HepG2 (cell line): ENCODE data around the gene KAT6B. TPM values are rescaled to one million over a fixed set of nuclear protein-coding genes. Genes with fewer than 3 reads are reported as not detected.

Experiments used
- ATAC-seq: fragments of 200-7000 bp; cut with Tn5 transposase; 3 replicates; pipeline ENCODE4 v1.9.1; 2020; ENCODE audit warnings: mild to moderate bottlenecking, moderate library complexity
- BruUV-seq: library from RNA; stranded (reverse); fragments of 400-500 nt; replicated peaks from 2 replicates; lab custom pipeline; 2021; lab: Mats Ljungman, UMichigan
- CTCF ChIA-PET: fragments of 300-600 bp; formaldehyde crosslinking; extraction: SDS; loops from one replicate; lab custom pipeline; 2021; ENCODE audit warnings: low total read pairs, inconsistent platforms, low intra/inter-chr PET ratio; lab: Yijun Ruan, JAX
- POLR2A ChIA-PET: fragments of 350-600 bp; sonication (Branson Sonifier 250); formaldehyde crosslinking; loops from one replicate; lab custom pipeline; 2020; ENCODE audit warnings: antibody characterized with exemption, inconsistent platforms; lab: Yijun Ruan, JAX
- DNase-seq: peaks from one replicate; pipeline ENCODE4 v3.0.0-alpha.2; 2015; ENCODE audit warnings: low spot score
- FAIRE-seq: peaks from 3 replicates; lab custom pipeline; 2011; peaks lifted over from hg19 to GRCh38; lab: Jason Lieb, UNC
- H2AFZ ChIP-seq: one replicate; pipeline ENCODE4 v1.6.1; 2011; ENCODE audit warnings: low read length, inconsistent platforms
- H3K27ac ChIP-seq: fragments of 300-600 bp; 3 replicates; pipeline ENCODE4 v1.8.0; 2011; ENCODE audit warnings: mixed run types, mild to moderate bottlenecking, mixed read lengths, low read length, inconsistent platforms; ENCODE audit not compliant: insufficient read depth; ENCODE audit errors: extremely low read length
- H3K27me3 ChIP-seq, 2 experiments: fragments of 200-600 bp in 1 of 2; 2 replicates in 1 of 2; 3 replicates in 1 of 2; pipeline versions ENCODE4 v1.6.0 to v1.8.0; 2011; ENCODE audit warnings: low read length in 2 of 2, mild to moderate bottlenecking in 2 of 2, moderate library complexity in 2 of 2, inconsistent platforms in 1 of 2; ENCODE audit not compliant: insufficient read depth in 2 of 2, control insufficient read depth in 1 of 2
- H3K36me3 ChIP-seq, 2 experiments: fragments of 200-600 bp in 1 of 2; replicated peaks in 1 of 2; 2 replicates in 1 of 2; 3 replicates in 1 of 2; pipeline versions ENCODE4 v1.5.1 to v1.8.0; 2011; ENCODE audit warnings: low read length in 2 of 2, inconsistent platforms in 1 of 2; ENCODE audit not compliant: insufficient read depth in 2 of 2, control insufficient read depth in 1 of 2
- H3K4me1 ChIP-seq: 2 replicates; pipeline ENCODE4 v1.5.1; 2012; ENCODE audit warnings: low read length, inconsistent platforms; ENCODE audit not compliant: insufficient read depth
- H3K4me2 ChIP-seq: 2 replicates; pipeline ENCODE4 v1.6.0; 2011; ENCODE audit warnings: low read depth, low read length, inconsistent platforms
- H3K4me3 ChIP-seq, 3 experiments: fragments of 200-600 bp in 1 of 3; sonication (generic), shearing (Covaris generic) in 1 of 3; replicated peaks in 1 of 3; 2 replicates each; pipeline ENCODE4 v1.5.1; 2011 to 2016; ENCODE audit warnings: low read length in 3 of 3, inconsistent platforms in 2 of 3, low read depth in 2 of 3, mild to moderate bottlenecking in 2 of 3, control low read depth in 1 of 3, mixed read lengths in 1 of 3; ENCODE audit not compliant: insufficient read depth in 1 of 3
- H3K79me2 ChIP-seq: one replicate; pipeline ENCODE4 v1.6.1; 2011; ENCODE audit warnings: low read length, inconsistent platforms; ENCODE audit not compliant: insufficient read depth
- H3K9ac ChIP-seq: 2 replicates; pipeline ENCODE4 v1.6.0; 2011; ENCODE audit warnings: mild to moderate bottlenecking, low read depth, low read length, inconsistent platforms; ENCODE audit not compliant: insufficient read depth
- H3K9me3 ChIP-seq: 2 replicates; pipeline ENCODE4 v1.5.1; 2012; ENCODE audit warnings: mild to moderate bottlenecking, low read length
- H4K20me1 ChIP-seq: 2 replicates; pipeline ENCODE4 v1.6.0; 2011; ENCODE audit warnings: inconsistent platforms, mild to moderate bottlenecking, low read length, moderate library complexity; ENCODE audit not compliant: insufficient read depth
- CAMTA2 ChIP-seq: sonication (generic); formaldehyde crosslinking; IDR thresholded peaks from 2 replicates; pipeline ENCODE4 v1.4.0; 2020; ENCODE audit warnings: mild to moderate bottlenecking, missing genetic modification reagents, borderline replicate concordance
- CHCHD3 ChIP-seq: sonication (generic); formaldehyde crosslinking; IDR thresholded peaks from 2 replicates; pipeline ENCODE4 v1.8.0; 2022; ENCODE audit warnings: mild to moderate bottlenecking, missing genetic modification reagents, moderate library complexity
- IKZF1 ChIP-seq: fragments of 450-650 bp; IDR thresholded peaks from 2 replicates; pipeline ENCODE4 v1.7.1; 2016
- MIER3 ChIP-seq: IDR thresholded peaks from 2 replicates; pipeline ENCODE4 v1.6.1; 2016; ENCODE audit warnings: missing compliant biosample characterization, borderline replicate concordance
- ZBTB43 ChIP-seq: sonication (generic); formaldehyde crosslinking; conservative IDR thresholded peaks from 2 replicates; pipeline ENCODE4 v1.4.0; 2020; ENCODE audit warnings: missing genetic modification reagents
- ZNF598 ChIP-seq: sonication (generic); formaldehyde crosslinking; IDR thresholded peaks from 2 replicates; pipeline ENCODE4 v1.5.1; 2020; ENCODE audit warnings: mild to moderate bottlenecking, missing genetic modification reagents, borderline replicate concordance
- WGBS: methylation state at CpG from one replicate; pipeline ENCODE4 v1.1.6; 2017; ENCODE audit warnings: low lambda C conversion rate; 5-methylcytosine and 5-hydroxymethylcytosine counted together
- in situ Hi-C: cut with HindIII; loops from 2 replicates; pipeline ENCODE4 v1.10.0; 2017; ENCODE audit warnings: low pct_unique_long_range_greater_than_20kb; ENCODE audit not compliant: extremely low pct_ligation_motif_present
- intact Hi-C: fragments of 100-400 bp; cut with micrococcal nuclease; formaldehyde crosslinking; loops from one replicate; pipeline ENCODE4 v1.10.0; 2022; ENCODE audit not compliant: unreplicated experiment
- polyA plus RNA-seq, 8 experiments: library from polyadenylated mRNA; depleted of rRNA in 3 of 8; stranded (reverse) in 7 of 8; unstranded in 1 of 8; fragments of >200 nt; fragmentation: Illumina TruSeq in 4 of 8; extraction: Trizol in 4 of 8; gene quantifications; 2 replicates each; pipeline versions ENCODE4 v1.2.1 to v1.2.3, GENCODE V29; 2011 to 2016; ENCODE audit warnings: low read depth in 4 of 8, missing spikeins in 1 of 8, mixed read lengths in 1 of 8; ENCODE audit not compliant: insufficient read depth in 1 of 8
- total RNA-seq, 5 experiments: library from RNA; depleted of rRNA; stranded (reverse); fragments of >200 nt; fragmentation: Illumina TruSeq; extraction: Trizol; gene quantifications; 2 replicates each; pipeline ENCODE4 v1.2.3, GENCODE V29; 2016; ENCODE audit warnings: low read depth in 1 of 5
- TF ChIP-seq, protein P1 (sequence below): sonication (generic); formaldehyde crosslinking; IDR thresholded peaks from 2 replicates; pipeline ENCODE4 v1.4.0; 2020; ENCODE audit warnings: mild to moderate bottlenecking, missing genetic modification reagents

The KAT6B gene
- total and polyA plus RNA-seq, 2 of the 13 experiments (the other 11 are each of a cell fraction or from before 2014, with no cell fraction given): 3.0 to 9.5 TPM

DNA sequence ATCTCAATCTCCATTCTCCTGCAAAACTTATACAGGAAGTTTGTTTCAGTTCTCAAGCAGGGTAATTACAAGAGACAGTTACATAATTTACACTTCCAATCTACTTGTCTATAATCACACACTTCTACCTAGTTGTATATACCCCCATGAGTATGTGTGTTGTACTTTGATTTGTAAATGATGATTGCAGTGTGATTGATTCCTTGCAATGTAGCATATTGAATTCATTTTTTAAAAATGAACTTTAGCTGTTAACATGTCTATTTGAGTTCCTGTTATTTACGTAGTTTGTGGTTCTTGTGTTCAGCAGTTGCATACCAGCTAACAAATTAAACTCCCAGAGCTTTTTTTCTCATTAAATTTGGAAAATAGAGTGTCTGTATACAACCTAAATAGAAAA is 182.6 kb downstream of the KAT6B start (continued):
- no peak for TF ChIP-seq CAMTA2 (CRISPR knock-in tag)
- TF ChIP-seq ZNF598 (CRISPR knock-in tag): no peak
- TF ChIP-seq, protein P1, sequence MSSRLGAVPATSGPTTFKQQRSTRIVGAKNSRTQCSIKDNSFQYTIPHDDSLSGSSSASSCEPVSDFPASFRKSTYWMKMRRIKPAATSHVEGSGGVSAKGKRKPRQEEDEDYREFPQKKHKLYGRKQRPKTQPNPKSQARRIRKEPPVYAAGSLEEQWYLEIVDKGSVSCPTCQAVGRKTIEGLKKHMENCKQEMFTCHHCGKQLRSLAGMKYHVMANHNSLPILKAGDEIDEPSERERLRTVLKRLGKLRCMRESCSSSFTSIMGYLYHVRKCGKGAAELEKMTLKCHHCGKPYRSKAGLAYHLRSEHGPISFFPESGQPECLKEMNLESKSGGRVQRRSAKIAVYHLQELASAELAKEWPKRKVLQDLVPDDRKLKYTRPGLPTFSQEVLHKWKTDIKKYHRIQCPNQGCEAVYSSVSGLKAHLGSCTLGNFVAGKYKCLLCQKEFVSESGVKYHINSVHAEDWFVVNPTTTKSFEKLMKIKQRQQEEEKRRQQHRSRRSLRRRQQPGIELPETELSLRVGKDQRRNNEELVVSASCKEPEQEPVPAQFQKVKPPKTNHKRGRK (CRISPR knock-in tag): no peak
- TF ChIP-seq IKZF1: no peak
- TF ChIP-seq MIER3 (CRISPR knock-in tag): no peak

GRCh38 chr10:75009426-75009825 is 183.0 kb downstream of the KAT6B start:
- H4K20me1 ChIP-seq: no peaks in the 10 kb centered on the region
- no peaks in the 10 kb centered on the region for H3K79me2 ChIP-seq
- no peaks in the 10 kb centered on the region; a peak in 1 of 5 replicates for H3K36me3 ChIP-seq
- H3K4me1 ChIP-seq: no peaks in the 10 kb centered on the region
- H3K9me3 ChIP-seq: no peaks in the 10 kb centered on the region
- in situ Hi-C loops (no loop called here), intact Hi-C loops (no loop called here)
- no peak for FAIRE-seq
- no peak overlapping the region for H3K4me2 ChIP-seq
- ChIA-PET POLR2A (no interaction called here), CTCF (no interaction called here)
- ATAC-seq: no peak
- no peak overlapping the region for H3K9ac ChIP-seq
- no TSS peak for BruUV-seq
- no peak for TF ChIP-seq CHCHD3 (CRISPR knock-in tag)
- no peak for TF ChIP-seq ZBTB43 (CRISPR knock-in tag)
- H3K27me3 ChIP-seq: no peaks in the 10 kb centered on the region
- WGBS: 99% methylated on average over 5 of the region's 5 CpGs
- no peak overlapping the region for H2AFZ ChIP-seq
- H3K27ac ChIP-seq: no peak overlapping the region
- H3K4me3 ChIP-seq: no peak overlapping the region
- DNase-seq: no peak
